NCI-H2196 (cell line): ENCODE measurements around the gene WNT10A.

Source experiments
- DNase-seq: peaks from one replicate; lab custom pipeline; 2025; ENCODE audit not compliant: unreplicated experiment; lab: John Stamatoyannopoulos, UW

WNT10A gene

GRCh38 chr2:218876562-218877219 is 4.0 kb upstream of the WNT10A start:
- DNase-seq, result peak; percentile 79

- no peak for DNase-seq
Measured at GRCh38 chr2:218877331-218877730, 3.3 kb upstream of the WNT10A start.

- DNase-seq, result no peak
Measured at GRCh38 chr2:218877891-218878290, 2.8 kb upstream of the WNT10A start.

- no peak for DNase-seq
Measured at GRCh38 chr2:218878486-218878885, 2.2 kb upstream of the WNT10A start.

GRCh38 chr2:218878926-218879761 is 1.5 kb upstream of the WNT10A start:
- DNase-seq, result no peak

- DNase-seq, result no peak
Measured at GRCh38 chr2:218879776-218880101, 913 bp upstream of the WNT10A start.

GRCh38 chr2:218880859-218881594 is 375 bp downstream of the WNT10A start:
- DNase-seq, result no peak

GRCh38 chr2:218881744-218882460 is 1.2 kb downstream of the WNT10A start:
- no peak for DNase-seq

- no peak for DNase-seq
Measured at GRCh38 chr2:218882461-218882816, 1.8 kb downstream of the WNT10A start.

- no peak for DNase-seq
Measured at GRCh38 chr2:218882866-218883366, 2.3 kb downstream of the WNT10A start.

- DNase-seq, result no peak
Measured at GRCh38 chr2:218883491-218884490, 3.1 kb downstream of the WNT10A start.

- DNase-seq, result no peak
Measured at GRCh38 chr2:218884519-218884918, 3.9 kb downstream of the WNT10A start.

GRCh38 chr2:218885981-218886947 is 5.6 kb downstream of the WNT10A start:
- peak; percentile 77 for DNase-seq

GRCh38 chr2:218887079-218887478 is 6.4 kb downstream of the WNT10A start:
- no peak for DNase-seq

GRCh38 chr2:218888341-218888740 is 7.7 kb downstream of the WNT10A start:
- no peak for DNase-seq

- DNase-seq, result no peak
Measured at GRCh38 chr2:218889937-218890336, 9.3 kb downstream of the WNT10A start.

GRCh38 chr2:218890369-218890768 is 9.7 kb downstream of the WNT10A start:
- DNase-seq, result no peak

- DNase-seq, result no peak
Measured at GRCh38 chr2:218891275-218892135, 10.9 kb downstream of the WNT10A start.
